ENCODE results near the gene LLGL1. TPM values are rescaled to one million over a fixed set of nuclear protein-coding genes. Genes with fewer than 3 reads are reported as not detected.

LLGL1 gene
- total RNA-seq, 1 experiment from 2014 or later: 47.4 TPM

DNA sequence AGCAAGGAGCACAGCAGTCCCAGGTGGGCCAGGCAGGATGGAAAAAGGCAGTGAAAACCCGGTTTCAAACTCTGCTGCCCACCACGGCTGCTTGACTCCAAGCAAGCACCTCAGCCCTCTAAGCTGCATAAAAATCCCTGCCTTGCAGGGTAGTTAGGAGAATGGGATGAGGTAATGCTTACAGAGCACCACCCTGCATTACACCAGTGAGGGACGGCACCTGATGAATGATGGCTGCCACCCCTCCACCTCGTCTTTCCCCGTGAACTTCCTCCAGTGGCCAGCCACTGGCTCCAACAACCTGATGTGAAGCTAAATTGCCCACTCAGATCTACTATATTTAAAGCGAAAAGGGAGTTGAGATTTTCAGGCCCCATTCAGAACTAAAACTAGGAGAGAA, 56.4 kb downstream of the LLGL1 start:
- Histone ChIP-seq H3K4me3 (ENCODE audit: low read length) (no peak overlapping the region), H3K9ac (ENCODE audit: low read length) (no peak overlapping the region), H3K9me3 (ENCODE audit: low read length) (no peaks in the 10 kb centered on the region), H3K27ac (ENCODE audit: low read length) (no peak overlapping the region), H3K36me3 (ENCODE audit: low read depth, low read length) (peaks cover 64% of the 10 kb centered on the region), H3F3A (ENCODE audit: low read length, unreplicated experiment) (no peaks in the 10 kb centered on the region), H3K4me2 (ENCODE audit: low read length) (no peak overlapping the region), H3K9me2 (replicated peaks; ENCODE audit: low read length) (no peaks in the 10 kb centered on the region), H3K79me2 (ENCODE audit: low read length) (no peaks in the 10 kb centered on the region), H2AFZ (ENCODE audit: low read length) (no peak overlapping the region), H3K27me3 (ENCODE audit: low read length) (no peaks in the 10 kb centered on the region), H3K4me1 (ENCODE audit: insufficient read depth, low read length) (no peaks in the 10 kb centered on the region), H4K20me1 (ENCODE audit: low read length) (no peaks in the 10 kb centered on the region)
- intact Hi-C loops (cut with micrococcal nuclease): no loop called here
- DNase-seq (no peak), ATAC-seq (no peak)
- BruUV-seq (replicated peaks): no TSS peak
- ChIA-PET POLR2A (ENCODE audit: unreplicated experiment) (no interaction called here), CTCF (no interaction called here)
- TF ChIP-seq, protein P1, sequence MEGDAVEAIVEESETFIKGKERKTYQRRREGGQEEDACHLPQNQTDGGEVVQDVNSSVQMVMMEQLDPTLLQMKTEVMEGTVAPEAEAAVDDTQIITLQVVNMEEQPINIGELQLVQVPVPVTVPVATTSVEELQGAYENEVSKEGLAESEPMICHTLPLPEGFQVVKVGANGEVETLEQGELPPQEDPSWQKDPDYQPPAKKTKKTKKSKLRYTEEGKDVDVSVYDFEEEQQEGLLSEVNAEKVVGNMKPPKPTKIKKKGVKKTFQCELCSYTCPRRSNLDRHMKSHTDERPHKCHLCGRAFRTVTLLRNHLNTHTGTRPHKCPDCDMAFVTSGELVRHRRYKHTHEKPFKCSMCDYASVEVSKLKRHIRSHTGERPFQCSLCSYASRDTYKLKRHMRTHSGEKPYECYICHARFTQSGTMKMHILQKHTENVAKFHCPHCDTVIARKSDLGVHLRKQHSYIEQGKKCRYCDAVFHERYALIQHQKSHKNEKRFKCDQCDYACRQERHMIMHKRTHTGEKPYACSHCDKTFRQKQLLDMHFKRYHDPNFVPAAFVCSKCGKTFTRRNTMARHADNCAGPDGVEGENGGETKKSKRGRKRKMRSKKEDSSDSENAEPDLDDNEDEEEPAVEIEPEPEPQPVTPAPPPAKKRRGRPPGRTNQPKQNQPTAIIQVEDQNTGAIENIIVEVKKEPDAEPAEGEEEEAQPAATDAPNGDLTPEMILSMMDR (conservative IDR thresholded peaks at IDR 0.05; ENCODE audit: low read depth, low read length): no peak
- no peak for TF ChIP-seq EZH2phosphoT487 (IDR thresholded peaks at IDR 0.05; ENCODE audit: borderline replicate concordance, low read length)
- TF ChIP-seq EZH2 (IDR thresholded peaks at IDR 0.05; ENCODE audit: low read length, unreplicated experiment): no peak

DNA sequence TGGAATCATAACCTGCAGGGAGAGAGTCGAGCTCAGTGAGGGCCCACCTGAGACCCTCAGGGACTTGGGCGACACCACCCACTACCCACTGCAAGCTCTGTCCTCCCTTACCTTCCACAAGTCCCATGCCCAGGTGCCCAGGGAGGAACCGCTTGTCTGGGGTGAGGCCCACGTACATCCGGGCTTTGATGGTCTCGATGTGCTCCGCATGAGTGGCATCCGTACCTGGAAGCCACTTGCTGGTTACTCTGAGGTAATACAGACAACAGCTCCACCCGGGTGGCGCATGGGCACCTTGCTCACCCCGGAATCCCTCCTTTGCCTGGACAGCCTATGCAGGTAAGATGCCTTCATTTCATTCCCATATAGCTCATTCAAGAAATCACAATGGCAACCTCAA, 59.9 kb downstream of the LLGL1 start:
- DNase-seq (no peak), ATAC-seq (no peak)
- no peak overlapping the region for H3K27ac ChIP-seq (ENCODE audit: low read length)
- no peaks in the 10 kb centered on the region for H4K20me1 ChIP-seq (ENCODE audit: low read length)
- intact Hi-C loops (cut with micrococcal nuclease): no loop called here
- H3K36me3 ChIP-seq (ENCODE audit: low read depth, low read length): peaks cover 61% of the 10 kb centered on the region
- H3K4me2 ChIP-seq (ENCODE audit: low read length): no peak overlapping the region
- no peak overlapping the region for H2AFZ ChIP-seq (ENCODE audit: low read length)
- no peaks in the 10 kb centered on the region for H3F3A ChIP-seq (ENCODE audit: low read length, unreplicated experiment)
- H3K4me1 ChIP-seq (ENCODE audit: insufficient read depth, low read length): no peaks in the 10 kb centered on the region
- H3K4me3 ChIP-seq (ENCODE audit: low read length): no peak overlapping the region
- TF ChIP-seq EZH2 (IDR thresholded peaks at IDR 0.05; ENCODE audit: low read length, unreplicated experiment) (no peak), EZH2phosphoT487 (IDR thresholded peaks at IDR 0.05; ENCODE audit: borderline replicate concordance, low read length) (no peak)
- TF ChIP-seq, protein P1 (conservative IDR thresholded peaks at IDR 0.05; ENCODE audit: low read depth, low read length): no peak
- no TSS peak for BruUV-seq (replicated peaks)
- no peaks in the 10 kb centered on the region for H3K9me2 ChIP-seq (replicated peaks; ENCODE audit: low read length)
- CTCF ChIA-PET: no interaction called here
- no peak overlapping the region for H3K9ac ChIP-seq (ENCODE audit: low read length)
- POLR2A ChIA-PET (ENCODE audit: unreplicated experiment): no interaction called here
- no peaks in the 10 kb centered on the region for H3K27me3 ChIP-seq (ENCODE audit: low read length)
- H3K79me2 ChIP-seq (ENCODE audit: low read length): no peaks in the 10 kb centered on the region
- H3K9me3 ChIP-seq (ENCODE audit: low read length): no peaks in the 10 kb centered on the region

DNA sequence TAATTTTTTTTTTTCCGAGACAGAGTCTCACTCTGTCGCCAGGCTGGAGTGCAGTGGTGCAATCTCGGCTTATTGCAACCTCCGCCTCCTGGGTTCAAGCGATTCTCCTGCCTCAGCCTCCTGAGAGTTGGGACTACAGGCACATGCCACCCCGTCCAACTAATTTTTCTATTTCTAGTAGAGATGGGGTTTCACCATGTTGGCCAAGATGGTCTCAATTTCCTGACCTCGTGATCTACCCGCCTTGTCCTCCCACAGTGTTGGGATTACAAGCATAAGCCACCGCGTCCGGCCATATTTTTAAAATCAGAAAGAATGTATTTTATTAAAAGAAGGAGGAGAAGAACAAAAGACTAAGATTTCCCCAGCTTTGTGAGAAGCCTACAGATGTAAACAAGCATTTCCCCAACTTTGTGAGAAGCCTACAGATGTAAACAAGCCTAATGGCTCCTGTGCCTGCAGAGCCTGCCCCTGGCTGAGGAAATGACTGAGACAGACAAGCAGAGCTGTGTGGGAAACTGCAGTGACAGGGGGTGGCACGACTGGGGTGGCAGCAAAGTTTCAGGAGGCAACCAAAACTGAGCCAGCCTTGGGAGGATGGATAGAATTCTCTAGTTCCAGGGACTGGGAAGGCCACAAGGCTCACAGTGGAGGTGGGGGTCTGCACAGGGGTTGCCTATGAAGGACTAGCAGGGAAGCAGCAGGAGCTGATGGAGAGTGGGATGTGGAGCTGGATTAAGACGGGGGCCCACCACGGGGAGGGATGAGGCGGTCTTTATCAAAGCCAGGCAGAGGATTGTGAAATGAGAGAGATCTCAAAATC, 66.5 kb downstream of the LLGL1 start:
- Histone ChIP-seq H3K4me3 (ENCODE audit: low read length) (no peak overlapping the region), H3K36me3 (ENCODE audit: low read depth, low read length) (peaks cover 45% of the 10 kb centered on the region), H2AFZ (ENCODE audit: low read length) (no peak overlapping the region), H3F3A (ENCODE audit: low read length, unreplicated experiment) (no peaks in the 10 kb centered on the region), H3K9me3 (ENCODE audit: low read length) (no peaks in the 10 kb centered on the region), H3K79me2 (ENCODE audit: low read length) (no peaks in the 10 kb centered on the region), H4K20me1 (ENCODE audit: low read length) (no peaks in the 10 kb centered on the region), H3K9me2 (replicated peaks; ENCODE audit: low read length) (no peaks in the 10 kb centered on the region), H3K27ac (ENCODE audit: low read length) (no peak overlapping the region), H3K9ac (ENCODE audit: low read length) (no peak overlapping the region), H3K4me1 (ENCODE audit: insufficient read depth, low read length) (no peaks in the 10 kb centered on the region), H3K27me3 (ENCODE audit: low read length) (no peaks in the 10 kb centered on the region), H3K4me2 (ENCODE audit: low read length) (no peak overlapping the region)
- no TSS peak for BruUV-seq (replicated peaks)
- ATAC-seq: no peak
- ChIA-PET CTCF (no interaction called here), POLR2A (ENCODE audit: unreplicated experiment) (no interaction called here)
- no peak for TF ChIP-seq EZH2 (IDR thresholded peaks at IDR 0.05; ENCODE audit: low read length, unreplicated experiment)
- TF ChIP-seq, protein P1 (conservative IDR thresholded peaks at IDR 0.05; ENCODE audit: low read depth, low read length): no peak
- no peak for TF ChIP-seq EZH2phosphoT487 (IDR thresholded peaks at IDR 0.05; ENCODE audit: borderline replicate concordance, low read length)
- DNase-seq: no peak
- intact Hi-C loops (cut with micrococcal nuclease): no loop called here
